ENCODE measurements around the gene MKNK2.

Gene MKNK2

DNA sequence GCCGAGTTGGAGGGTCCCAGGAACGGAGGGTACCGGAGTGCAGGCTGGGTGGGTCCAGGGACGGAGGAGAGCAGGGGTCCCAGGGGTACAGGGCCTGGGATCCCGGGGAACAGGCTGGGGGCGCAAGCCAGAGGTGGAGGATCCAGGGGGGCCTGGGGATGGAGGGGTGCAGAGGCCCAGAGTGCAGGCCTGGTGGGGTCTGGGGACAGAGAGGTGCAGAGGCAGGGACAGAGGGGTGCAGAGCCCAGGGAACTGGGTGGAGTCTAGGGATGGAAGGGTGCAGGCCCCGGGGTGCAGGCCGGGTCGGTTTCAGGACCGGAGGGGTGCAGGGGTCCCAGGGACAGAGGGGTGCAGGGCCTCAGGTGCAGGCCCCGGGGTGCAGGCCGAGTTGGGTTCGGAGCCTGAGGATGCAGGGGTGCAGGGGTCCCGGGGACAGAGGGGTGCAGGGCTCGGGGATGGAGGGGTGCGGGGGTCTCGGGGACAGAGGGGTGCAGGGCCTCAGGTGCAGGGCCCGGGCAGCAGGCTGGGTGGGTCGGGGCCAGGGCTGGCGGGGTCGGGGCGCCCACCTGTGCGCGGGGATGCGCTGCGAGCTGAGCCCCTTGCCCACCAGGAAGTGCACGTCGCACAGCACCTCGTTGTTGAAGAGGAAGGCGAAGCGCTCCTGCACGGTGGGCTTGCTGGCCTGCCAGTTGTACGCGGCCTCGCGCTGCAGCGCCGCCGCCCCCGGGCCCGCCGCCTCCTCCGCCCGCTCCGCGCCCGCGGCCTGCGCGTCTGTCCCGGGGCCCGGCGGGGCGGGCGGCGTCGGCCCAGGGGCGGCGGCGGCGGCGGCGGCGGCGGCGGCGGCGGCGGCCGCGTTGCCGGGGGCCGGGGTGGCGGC is 36.1 kb downstream of the MKNK2 start:
- intact Hi-C loops (cut with DNase I): loop anchor here (5.0 to 10.0 kb wide), 2 partner anchors 47 to 60 kb away; no protein-coding TSS in a partner anchor

DNA sequence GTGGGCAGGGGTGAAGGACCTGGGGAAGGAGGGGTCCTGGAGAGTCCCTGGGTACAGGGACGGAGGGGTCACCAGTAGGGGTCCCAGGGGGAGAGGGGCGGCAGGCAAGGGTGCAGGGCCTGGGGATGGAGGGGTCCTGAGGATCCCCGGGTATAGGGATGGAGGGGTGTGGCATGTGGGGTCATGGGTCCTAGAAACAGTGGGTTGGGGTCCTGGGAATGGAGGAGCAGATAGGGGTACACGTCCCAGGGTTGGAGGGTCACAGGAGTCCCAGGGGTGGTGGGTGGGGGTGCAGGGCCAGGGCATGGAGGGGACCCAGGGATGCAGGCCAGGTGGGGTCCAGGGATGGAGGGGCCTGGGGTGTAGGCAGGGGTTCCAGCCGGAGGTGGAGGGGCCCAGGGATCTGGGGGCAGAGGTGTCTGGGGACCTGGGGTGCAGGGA is 36.9 kb downstream of the MKNK2 start:
- no peak for DNase-seq
- intact Hi-C loops (cut with DNase I): loop anchor here (10.0 kb wide), 1 partner anchor 59 kb away; no protein-coding TSS in a partner anchor

More for the DNA sequence above, 36.1 kb downstream of the MKNK2 start:
- DNase-seq: peak in 4 of 42 donors; percentile 20 to 43 (median 26)

DNA sequence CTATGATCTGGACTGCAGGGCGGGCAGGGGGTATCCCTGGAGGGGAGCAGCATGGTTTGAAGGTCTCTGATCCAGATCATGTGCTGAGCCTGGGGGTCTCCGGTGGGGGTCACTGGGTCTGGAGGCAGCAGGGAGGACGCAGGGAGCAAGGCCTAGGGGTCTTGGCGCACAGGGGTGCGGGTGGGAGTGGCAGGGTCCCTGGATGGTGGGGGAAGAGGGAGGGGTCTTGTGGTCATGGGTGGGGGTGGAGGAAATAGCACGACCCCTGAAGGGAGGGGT is 37.4 kb downstream of the MKNK2 start:
- DNase-seq: no peak
- intact Hi-C loops (cut with DNase I): loop anchor here (10.0 kb wide), 1 partner anchor 59 kb away; no protein-coding TSS in a partner anchor

DNA sequence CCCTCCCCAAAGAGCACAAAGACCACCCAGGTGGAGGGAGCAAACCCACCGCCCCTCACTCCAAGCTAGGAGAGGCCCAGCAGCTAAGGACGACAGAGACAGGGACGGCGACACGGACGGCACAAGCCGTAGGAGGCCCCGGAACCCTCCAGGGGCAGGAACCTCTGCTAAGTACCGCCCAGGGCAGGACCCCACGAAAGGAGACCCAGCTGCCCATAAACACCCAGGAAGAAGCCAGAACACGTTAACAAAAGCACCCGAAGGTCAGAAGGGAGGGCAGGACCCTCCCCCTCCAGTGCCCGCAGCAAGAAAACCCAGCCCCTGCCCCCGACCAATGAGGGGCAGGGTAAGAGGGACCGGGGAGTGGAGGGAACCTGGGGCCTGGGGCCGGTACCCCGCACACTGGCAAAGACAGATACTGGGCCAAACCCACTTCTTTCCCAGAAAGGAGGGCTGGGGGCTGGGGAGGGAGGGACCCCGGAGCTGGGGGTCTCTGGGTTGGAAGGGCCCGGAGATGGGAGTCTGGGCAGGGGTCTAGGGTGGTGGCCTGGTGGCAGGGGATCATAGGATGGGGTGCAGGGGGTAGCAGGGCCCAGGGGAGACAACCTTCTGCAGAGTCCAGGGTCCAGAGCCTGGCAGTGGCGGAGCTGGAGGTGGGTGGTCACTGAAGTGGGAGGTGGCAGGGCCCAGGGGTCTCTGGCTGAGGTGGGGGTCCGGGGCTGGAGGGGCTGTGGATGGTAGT is 37.9 kb downstream of the MKNK2 start:
- intact Hi-C loops (cut with DNase I): loop anchor here (10.0 kb wide), 1 partner anchor 58 kb away; no protein-coding TSS in a partner anchor
- no peak for DNase-seq

DNA sequence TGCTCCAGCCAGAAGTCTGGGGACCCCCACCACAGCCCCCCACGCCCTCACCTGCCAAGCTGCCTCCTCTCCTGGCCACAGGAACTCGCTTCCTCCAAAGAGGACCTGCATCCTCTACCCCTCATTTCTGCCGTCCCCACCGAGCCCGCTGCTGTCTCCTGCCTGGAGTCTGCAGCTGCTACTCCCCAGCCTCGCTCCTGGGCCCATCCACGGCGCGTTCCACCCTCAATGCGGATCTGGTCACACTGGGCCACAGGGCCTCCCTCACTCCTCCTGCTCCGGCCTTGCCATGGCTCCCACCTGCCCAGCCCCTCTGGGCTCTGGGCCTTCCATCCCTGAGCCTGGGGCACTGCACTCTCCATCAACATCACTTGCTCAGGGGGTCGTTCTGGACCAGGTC is 39.9 kb downstream of the MKNK2 start:
- DNase-seq: no peak
- intact Hi-C loops (cut with DNase I): loop anchor here (10.0 kb wide), 1 partner anchor 56 kb away; no protein-coding TSS in a partner anchor

DNA sequence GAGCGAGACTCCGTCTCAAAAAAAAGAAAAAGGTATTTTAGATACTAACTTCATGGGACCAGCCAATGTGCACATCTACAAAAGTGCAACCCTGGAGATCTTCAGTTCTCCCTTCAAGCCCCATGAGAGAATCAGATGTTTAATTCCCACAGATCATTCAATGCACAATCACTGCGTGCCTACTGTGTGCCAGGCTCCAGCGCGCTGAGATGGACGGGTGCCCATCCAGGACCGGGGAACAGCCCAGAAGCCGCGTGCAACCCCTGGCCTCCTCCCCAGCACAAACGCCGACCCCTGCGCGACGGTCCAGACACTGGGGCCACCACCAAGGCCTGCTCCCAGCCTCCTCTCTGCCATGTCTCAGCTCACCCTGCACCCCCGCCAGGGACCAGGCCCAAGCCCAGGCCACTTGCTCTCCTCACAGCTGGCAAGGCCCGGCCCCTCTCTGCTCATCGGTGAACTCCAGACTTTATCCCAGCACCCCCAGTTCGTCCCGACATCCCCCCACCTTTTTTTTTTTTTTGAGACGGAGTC is 40.8 kb downstream of the MKNK2 start:
- intact Hi-C loops (cut with DNase I): loop anchor here (10.0 kb wide), 1 partner anchor 55 kb away; no protein-coding TSS in a partner anchor

DNA sequence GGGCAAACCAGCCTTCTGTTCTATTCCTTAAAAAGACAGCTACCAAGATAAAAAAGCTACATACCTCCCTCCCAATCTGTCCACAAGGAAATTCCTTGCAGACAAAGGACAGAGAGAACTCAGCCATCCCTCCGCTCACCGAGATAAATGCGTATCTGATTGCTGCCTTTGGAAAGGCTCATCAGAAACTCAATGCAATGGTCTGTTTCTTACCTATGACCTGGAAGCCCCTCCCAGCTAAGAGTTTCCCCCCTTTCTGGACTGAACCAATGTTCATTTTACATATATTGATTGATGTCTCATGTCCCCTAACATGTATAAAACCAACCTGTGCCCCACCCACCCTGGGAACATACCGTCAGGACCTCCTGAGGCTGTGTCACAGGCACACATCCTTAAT is 47.2 kb downstream of the MKNK2 start:
- intact Hi-C loops (cut with DNase I): no loop called here
- no peak for DNase-seq

More for the DNA sequence above, 40.8 kb downstream of the MKNK2 start:
- DNase-seq: no peak

DNA sequence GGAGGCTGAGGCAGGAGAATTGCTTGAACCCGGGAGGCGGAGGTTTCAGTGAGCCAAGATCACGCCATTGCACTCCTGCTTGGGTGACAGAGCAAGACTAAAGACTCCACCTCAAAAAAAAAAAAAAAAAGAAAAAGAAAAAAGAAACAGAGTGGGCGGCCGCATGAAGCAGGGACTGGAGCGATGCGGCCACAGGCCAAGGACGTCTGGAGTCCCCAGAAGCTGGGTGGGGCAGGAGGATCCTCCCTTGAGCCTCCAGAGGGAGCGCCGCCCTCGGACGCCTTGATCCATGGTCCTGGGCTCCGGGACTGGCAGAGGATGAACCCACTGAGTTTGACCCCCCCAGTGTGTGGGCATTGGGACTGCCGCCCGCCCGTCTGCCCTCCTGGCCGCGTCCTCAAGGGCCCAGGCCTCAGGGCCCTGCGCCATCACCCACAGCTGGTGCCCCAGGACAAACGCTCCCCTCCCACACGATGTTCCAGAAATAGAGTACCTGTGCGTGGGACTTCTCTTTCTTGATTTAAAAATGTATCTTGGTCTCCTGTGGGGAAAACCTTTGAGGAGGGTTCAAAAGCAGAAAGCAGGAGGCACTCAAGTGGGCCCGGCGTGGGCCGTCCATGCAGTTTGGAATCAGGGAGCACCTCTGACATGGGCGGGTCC is 51.1 kb downstream of the MKNK2 start:
- intact Hi-C loops (cut with DNase I): no loop called here
- DNase-seq: peak in 12 of 42 donors; percentile 10 to 55 (median 40)

DNA sequence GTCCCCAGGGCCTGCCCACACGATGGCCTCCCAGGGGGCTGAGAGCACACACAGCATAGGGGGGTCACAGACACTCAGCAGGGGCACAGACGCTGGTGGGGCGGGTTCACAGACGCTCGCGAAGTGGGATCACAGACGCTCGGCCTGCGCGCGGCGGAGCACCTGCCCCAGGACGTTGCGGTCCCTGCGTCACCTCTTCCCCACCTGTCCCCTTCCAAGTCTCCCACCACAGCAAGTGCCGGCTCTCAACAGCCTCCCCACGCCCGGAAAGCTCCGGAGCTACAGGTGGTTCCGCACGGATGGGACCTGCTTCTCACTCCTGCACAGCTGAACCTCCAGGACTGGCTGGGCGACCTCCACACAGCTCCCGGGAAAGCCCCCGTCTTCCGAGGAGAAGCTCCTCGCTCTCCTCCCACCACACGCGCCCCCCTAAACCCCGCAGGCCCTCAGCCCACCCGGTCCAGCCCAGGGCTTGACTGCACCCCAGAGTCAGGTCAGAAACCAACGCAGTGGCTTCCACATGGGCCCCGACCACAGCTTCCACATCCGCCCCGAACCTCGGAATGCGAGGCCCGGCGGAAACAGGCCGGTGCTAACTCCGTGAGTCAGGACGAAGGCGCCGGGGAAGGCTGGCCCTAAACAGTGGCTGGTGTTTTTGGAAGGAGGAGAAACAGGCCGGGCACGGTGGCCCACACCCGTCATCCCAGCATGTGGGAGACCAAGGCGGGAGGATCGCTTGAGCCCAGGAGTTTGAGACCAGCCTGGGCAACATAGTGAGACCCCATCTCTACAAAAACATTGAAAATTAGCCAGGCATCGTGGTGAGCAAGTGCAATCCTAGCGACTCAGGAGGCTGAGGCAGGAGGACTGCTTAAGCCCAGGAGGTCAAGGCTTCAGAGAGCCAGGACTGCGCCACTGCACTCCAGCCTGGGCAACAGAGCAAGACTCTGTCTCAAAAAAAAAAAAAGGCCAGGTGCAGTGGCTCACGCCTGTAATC is 52.0 kb downstream of the MKNK2 start:
- intact Hi-C loops (cut with DNase I): no loop called here
- no peak for DNase-seq

DNA sequence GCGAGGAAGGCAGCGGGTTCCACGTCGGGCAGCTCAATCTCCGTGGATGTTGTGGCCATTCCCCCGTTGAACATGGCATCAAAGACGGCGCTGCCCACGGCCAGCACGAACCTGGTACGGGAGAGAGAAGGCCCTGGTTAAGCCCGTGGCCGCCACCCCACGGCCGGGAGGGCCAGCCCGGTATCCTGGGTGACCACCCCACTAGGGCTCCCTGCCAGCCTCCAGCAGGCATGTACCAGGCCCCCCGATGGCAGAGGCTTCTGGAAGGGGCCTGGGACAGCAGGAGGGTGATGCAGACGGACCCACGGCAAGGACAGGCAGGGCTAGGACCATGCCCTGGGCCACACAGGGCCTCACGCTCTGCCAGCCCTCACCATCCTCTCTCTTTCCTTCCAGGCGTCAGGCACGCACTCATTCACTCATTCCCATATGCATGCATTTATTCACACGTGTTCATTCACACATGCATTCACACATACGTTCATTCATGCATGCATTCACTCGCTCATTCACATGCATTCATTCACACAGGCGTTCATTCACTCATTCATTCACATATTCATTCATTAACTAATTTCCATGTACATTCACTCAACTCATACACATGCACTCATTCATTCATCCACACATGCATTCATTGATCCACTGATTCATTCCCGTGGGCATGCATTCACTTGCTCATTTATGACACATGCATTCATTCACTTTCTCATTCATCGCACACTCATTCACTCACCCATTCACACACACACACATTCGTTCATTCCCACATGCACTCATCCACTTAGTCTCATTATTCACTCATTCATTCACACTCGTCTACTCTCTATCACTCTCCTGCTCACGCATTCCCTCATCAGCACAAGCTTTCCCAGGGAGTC is 53.5 kb downstream of the MKNK2 start:
- intact Hi-C loops (cut with DNase I): no loop called here
- DNase-seq: peak in 13 of 42 donors; percentile 17 to 79 (median 34)

DNA sequence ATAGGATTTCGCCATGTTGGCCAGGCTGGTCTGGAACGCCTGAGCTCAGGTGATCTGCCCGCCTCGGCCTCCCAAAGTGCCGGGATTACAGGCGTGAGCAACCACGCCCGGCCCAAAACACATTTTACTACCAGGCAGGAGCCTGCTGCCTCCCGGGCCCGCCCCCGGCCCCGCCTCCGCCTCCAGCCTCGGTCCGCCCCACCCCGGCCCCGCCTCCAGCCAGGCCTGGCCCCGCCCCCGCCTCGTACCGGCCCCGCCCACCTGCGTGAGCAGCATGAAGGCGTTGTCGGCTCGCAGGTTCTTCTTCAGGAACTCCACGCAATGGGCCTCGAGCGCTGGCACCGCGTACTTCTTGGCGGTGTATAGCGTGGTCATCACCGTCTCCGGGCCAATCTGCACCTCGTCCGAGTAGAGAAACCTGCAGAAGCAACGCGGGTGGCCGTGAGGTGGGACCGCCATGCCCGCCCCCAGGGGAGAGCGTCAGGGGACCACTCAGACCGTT is 58.2 kb downstream of the MKNK2 start:
- no peak for DNase-seq
- intact Hi-C loops (cut with DNase I): no loop called here

DNA sequence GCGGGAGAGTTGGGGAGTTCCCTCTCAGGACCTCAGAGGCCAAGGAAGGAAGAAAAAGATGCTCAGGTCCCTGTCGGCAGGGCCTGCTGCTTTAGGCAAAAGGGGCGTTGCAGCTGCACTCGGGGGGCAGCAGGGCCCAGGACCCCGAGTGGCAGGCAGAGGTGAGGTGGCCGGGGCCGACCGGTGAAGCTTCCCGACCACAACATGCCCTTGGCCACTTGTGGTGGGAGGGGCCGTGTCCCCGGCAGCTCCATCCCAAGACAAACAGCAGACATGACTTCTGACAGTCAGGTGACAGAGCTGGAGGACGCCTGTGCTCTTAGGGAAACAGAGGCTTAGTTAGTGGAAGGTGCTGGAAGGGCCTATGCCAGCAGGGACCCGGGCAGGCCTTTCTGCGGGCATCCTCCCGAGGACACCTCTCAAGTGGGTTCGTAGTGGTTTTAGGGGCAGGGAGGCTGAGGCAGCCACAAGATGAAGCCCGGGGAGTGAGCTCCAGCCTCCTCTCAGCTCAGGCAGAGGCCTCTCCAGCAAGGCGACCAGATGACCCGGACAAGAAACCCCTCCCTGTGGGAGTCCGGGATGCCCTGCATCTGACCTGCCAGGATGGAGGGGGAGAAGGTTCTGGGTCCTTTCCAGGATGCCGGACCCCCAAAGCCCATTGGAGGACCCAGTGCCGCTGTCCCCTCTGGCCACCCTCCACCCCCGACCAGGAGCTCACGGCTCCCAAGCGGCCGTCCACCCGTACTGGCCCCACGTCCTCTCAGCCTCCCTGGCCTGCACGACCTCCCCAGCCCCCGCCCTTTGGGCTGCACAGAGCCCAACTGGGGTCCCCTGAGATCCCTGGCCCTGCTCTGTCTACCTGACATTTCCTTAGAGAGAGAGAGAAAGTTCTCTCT is 59.8 kb downstream of the MKNK2 start:
- DNase-seq: no peak
- intact Hi-C loops (cut with DNase I): no loop called here

DNA sequence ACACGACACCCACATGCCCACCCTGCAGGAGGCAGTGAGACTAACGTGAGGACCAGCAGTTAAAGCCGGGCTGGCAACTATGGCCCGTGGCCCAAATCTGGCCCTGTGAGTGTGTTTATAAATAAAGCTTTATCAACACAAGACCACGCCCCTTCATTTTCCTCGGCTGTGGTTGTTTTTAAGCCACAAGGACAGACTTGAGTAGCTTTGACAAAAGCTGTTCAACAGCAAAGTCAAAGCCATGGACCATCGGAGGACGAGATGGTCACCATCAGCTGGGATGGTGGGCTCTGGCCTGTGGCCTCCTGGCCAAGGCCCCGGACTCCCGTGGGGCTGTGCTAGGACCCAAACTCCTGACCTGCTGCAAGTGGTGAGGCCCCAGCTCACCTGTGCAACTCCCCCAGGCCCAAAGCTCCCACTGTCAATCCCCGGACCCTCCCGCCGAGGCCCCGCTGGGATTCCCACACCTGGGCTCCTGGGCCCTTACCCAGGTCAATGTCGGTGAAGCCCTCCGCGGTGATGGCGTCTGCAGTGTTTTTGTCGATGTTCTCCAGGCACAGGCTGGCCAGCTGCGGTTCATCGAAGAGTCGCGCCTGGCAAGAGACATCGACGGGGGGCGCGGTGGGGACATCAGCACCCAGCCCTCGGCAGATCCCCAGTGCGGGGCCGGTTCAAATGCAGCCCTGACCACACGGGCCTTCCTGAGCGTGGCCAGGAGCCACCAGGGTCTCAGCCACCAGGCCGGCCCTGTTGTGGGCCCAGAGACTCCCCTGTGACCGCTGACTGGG is 60.6 kb downstream of the MKNK2 start:
- intact Hi-C loops (cut with DNase I): no loop called here
- no peak for DNase-seq

DNA sequence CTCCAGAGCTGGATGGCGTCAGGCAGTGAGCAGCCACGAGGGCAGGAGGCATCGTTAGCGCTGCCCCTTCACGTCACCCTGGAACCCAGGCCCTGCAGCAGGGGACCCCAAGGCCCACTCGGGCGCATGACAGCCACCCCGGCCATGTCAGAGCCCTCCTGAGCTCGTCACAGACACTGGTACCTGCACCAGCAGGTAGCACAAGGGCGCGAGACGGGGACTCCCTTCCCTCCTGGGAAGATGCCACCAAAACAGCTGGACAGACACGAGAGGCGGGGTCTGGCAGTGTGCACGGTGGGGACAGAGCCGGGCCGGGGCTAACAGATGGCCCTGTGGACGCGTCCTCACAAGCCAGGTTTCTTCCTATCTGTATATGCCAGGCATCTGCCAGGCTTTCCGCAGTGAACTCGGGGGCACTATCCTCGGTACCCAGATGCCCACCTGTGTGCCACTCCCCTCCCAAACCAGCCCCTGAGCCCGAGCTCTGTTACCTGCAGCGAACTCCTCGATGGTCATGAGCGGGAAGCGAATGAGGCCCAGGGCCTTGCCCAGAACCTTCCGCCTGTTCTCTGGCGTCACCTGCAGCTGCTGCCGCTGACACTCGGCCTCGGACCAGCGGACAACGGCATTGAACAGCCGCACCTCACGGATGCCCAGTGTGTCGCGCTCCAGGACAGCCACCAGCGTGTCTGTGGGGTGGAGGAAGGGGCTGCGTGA is 61.4 kb downstream of the MKNK2 start:
- intact Hi-C loops (cut with DNase I): no loop called here
- DNase-seq: no peak
